Measurements from ENCODE around the gene SERPINA9.
"Not testable (repeated sequence)": the region's sequence is repeated elsewhere in the genome, so short reads cannot be mapped to it uniquely, and the experiment has no call there.

The SERPINA9 gene

DNA sequence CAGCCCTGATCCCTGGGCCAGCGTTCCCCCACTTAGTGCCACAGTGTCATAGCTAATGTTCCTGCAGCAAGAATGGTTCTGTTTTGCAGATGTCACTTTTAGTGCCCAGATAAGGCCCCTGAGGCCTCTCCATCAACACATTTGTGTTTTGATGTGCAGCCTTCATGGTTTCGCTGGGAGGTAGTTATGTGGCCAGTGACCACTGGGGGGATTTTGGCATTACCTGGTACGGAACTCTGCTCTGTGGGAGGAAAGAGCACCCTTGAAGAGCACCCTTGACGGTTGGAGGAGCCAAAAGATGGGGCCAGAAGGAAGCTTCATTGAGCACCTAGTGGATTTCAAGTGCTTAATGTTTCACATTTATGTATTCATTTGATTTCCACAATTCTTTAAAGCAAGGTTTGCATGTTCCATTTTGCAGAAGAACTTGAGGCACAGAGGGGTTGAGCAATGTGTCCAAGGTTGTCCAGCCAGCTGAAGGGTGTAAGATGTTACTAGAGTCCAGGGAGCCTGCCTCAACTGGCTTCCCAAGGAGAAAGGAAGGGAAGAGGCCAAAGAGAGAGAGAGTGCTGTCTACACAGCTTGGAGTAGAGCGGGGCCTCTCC lies 36.4 kb downstream of the SERPINA9 start:
- Histone ChIP-seq H3K27ac (ENCODE audit: low read depth, low read length) (no peak overlapping the region), H3K9me3 (ENCODE audit: control insufficient read depth in 5 of 5, low read length in 5 of 5) (no peaks in the 10 kb centered on the region), H3K4me1 (ENCODE audit: control insufficient read depth in 5 of 5, insufficient read depth in 5 of 5, low read length in 5 of 5) (no peaks in the 10 kb centered on the region), H3K4me3 (ENCODE audit: low read depth in 1 of 5, low read length in 5 of 5) (no peak overlapping the region), H3K27me3 (ENCODE audit: control insufficient read depth in 5 of 5, insufficient read depth in 4 of 5, low read length in 5 of 5) (peaks cover 2 to 10% (median 3%) of the 10 kb centered on the region in 5 donors), H3K36me3 (ENCODE audit: control insufficient read depth in 5 of 5, insufficient read depth in 5 of 5, low read length in 5 of 5) (no peaks in the 10 kb centered on the region), H3K9ac (ENCODE audit: low read length in 5 of 5) (no peak overlapping the region)

DNA sequence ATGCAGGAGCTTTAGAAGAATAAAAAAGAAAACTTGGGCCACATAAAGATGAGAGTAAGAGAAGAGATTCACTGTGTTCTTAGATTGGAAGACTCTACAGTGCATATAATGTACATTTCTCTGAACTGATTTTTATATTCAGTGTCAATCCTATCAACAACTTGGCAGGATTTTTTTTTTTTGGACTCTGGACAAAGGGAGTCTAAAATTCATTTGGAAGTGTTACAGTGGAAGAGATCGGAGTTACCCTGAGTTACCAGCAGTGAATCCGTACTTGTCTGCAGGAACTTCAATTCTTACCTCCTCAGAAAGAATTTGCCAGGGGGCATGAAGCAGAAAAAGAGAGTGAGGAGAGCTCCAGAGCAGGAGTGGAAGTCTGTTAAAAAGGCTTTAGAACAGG lies 47.4 kb downstream of the SERPINA9 start:
- no peak overlapping the region for H3K9ac ChIP-seq (ENCODE audit: low read length in 5 of 5)
- H3K27ac ChIP-seq (ENCODE audit: low read depth, low read length): no peak overlapping the region
- H3K4me1 ChIP-seq (ENCODE audit: control insufficient read depth in 5 of 5, insufficient read depth in 5 of 5, low read length in 5 of 5): no peaks in the 10 kb centered on the region
- H3K36me3 ChIP-seq (ENCODE audit: control insufficient read depth in 5 of 5, insufficient read depth in 5 of 5, low read length in 5 of 5): no peaks in the 10 kb centered on the region
- no peak overlapping the region for H3K4me3 ChIP-seq (ENCODE audit: low read depth in 1 of 5, low read length in 5 of 5)
- peaks cover 0 to 10% (median 0%) of the 10 kb centered on the region in 5 donors for H3K27me3 ChIP-seq (ENCODE audit: control insufficient read depth in 5 of 5, insufficient read depth in 4 of 5, low read length in 5 of 5)
- no peaks in the 10 kb centered on the region for H3K9me3 ChIP-seq (ENCODE audit: control insufficient read depth in 5 of 5, low read length in 5 of 5)

DNA sequence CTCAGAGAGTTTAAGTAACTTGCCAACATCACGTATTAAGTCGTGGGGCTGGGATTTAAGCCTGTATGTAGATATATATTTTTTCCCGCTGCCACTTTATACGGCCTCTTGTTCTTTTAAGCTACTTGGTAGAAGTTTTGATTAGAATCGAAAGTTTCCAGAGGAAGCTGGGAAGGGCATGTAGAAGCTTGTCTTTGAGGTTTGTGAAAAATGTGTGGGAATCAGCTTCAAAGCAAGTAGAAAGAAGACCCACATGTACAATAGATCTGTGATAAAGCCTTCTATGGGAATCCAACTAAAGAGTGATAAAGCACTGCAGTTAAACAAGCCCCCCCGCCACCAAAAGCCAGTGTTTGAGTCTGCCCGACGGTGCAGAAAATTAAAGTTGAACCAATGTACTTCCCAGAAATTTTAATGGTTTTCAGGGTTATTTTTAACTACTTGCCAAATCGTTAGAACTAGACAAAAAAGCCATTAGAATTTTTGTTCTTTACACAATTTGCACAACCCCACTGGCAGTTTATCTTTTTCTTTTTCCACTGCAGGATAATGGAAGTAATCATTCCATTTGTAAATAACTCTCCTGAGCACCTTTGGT lies 48.9 kb downstream of the SERPINA9 start:
- H3K9ac ChIP-seq (ENCODE audit: low read length in 5 of 5): no peak overlapping the region
- no peaks in the 10 kb centered on the region for H3K9me3 ChIP-seq (ENCODE audit: control insufficient read depth in 5 of 5, low read length in 5 of 5)
- H3K36me3 ChIP-seq (ENCODE audit: control insufficient read depth in 5 of 5, insufficient read depth in 5 of 5, low read length in 5 of 5): no peaks in the 10 kb centered on the region
- no peak overlapping the region for H3K27ac ChIP-seq (ENCODE audit: low read depth, low read length)
- H3K27me3 ChIP-seq (ENCODE audit: control insufficient read depth in 5 of 5, insufficient read depth in 4 of 5, low read length in 5 of 5): peaks cover 0 to 10% (median 0%) of the 10 kb centered on the region in 5 donors
- H3K4me3 ChIP-seq (ENCODE audit: low read depth in 1 of 5, low read length in 5 of 5): no peak overlapping the region
- H3K4me1 ChIP-seq (ENCODE audit: control insufficient read depth in 5 of 5, insufficient read depth in 5 of 5, low read length in 5 of 5): peaks cover 0 to 3% (median 0%) of the 10 kb centered on the region in 5 donors

DNA sequence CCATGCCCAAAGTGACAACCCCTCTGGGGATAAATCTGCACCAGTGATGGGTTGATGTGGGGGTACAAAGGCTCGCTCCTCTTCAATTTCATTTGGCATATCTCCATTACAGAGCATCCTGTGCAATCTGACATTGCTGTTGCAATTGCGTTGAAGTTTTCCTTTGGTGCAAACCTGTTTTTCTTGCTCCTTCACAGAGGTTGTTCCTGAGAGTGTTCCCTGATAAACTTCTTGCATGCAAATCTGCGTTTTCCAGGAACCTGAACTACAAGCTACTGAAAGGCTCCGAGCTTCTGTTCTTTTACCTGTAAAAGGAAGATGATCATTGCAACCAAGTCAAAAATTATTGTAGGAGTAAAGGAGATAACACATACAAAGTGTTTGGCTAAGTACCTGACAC lies 49.5 kb downstream of the SERPINA9 start:
- Histone ChIP-seq H3K27ac (ENCODE audit: low read depth, low read length) (no peak overlapping the region), H3K4me1 (ENCODE audit: control insufficient read depth in 5 of 5, insufficient read depth in 5 of 5, low read length in 5 of 5) (peaks cover 0 to 3% (median 0%) of the 10 kb centered on the region in 5 donors), H3K36me3 (ENCODE audit: control insufficient read depth in 5 of 5, insufficient read depth in 5 of 5, low read length in 5 of 5) (no peaks in the 10 kb centered on the region), H3K4me3 (ENCODE audit: low read depth in 1 of 5, low read length in 5 of 5) (no peak overlapping the region), H3K9ac (ENCODE audit: low read length in 5 of 5) (no peak overlapping the region), H3K9me3 (ENCODE audit: control insufficient read depth in 5 of 5, low read length in 5 of 5) (no peaks in the 10 kb centered on the region), H3K27me3 (ENCODE audit: control insufficient read depth in 5 of 5, insufficient read depth in 4 of 5, low read length in 5 of 5) (peaks cover 0 to 10% (median 0%) of the 10 kb centered on the region in 5 donors)

DNA sequence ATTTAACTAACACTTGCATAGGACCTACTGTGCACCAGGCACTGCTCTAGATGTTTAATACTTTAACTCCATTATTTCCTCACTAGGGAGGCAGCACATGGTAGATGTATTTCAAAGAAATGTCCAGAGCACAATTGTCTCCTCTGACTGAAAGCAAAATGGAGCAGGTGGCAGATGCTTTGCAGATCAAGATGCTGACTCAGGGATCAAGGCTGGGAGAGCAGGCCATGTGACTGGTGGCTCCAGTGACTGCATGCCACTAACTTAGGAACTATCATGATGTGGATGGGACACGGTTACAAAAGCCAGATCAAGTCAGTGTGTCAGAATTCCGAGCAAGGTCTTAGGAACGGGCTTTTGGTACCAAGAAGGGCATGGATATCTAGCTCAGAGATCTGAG lies 51.6 kb downstream of the SERPINA9 start:
- Histone ChIP-seq H3K27ac (ENCODE audit: low read depth, low read length) (no peak overlapping the region), H3K27me3 (ENCODE audit: control insufficient read depth in 5 of 5, insufficient read depth in 4 of 5, low read length in 5 of 5) (peaks cover 0 to 12% (median 0%) of the 10 kb centered on the region in 5 donors), H3K9ac (ENCODE audit: low read length in 5 of 5) (no peak overlapping the region)

DNA sequence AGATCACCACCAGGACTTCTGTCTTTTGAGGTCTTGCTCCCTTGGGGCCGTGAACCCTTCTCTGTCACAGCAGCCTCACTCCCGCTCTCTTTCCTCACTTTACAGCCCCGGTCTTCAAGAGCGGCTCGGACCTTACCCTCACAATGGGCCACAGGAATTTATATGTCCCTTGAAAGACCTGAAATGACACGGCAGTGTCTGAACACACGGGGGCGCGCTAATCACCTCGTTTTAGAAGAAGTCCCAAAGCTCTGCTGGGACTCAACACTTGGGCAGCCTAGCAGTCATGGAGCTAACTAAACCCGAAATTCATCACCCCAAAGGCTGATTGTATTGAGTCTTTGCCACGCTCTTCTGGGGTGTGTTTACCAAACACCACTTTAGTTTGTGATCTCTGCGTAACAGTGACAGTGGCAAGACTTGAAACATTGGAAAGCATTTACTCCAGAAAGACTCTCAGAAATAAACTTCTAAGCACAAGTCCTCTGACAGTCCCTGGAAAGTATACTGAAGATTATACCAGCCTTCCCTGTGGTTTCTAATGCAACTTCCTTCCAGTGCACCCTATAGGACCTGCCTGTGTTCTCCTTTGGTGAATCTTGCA lies 52.4 kb downstream of the SERPINA9 start:
- no peak overlapping the region for H3K4me3 ChIP-seq (ENCODE audit: low read depth in 1 of 5, low read length in 5 of 5)
- H3K27me3 ChIP-seq (ENCODE audit: control insufficient read depth in 5 of 5, insufficient read depth in 4 of 5, low read length in 5 of 5): peaks cover 0 to 8% (median 0%) of the 10 kb centered on the region in 5 donors
- H3K9me3 ChIP-seq (ENCODE audit: control insufficient read depth in 5 of 5, low read length in 5 of 5): no peaks in the 10 kb centered on the region
- no peak overlapping the region for H3K27ac ChIP-seq (ENCODE audit: low read depth, low read length)
- peaks cover 0 to 3% (median 0%) of the 10 kb centered on the region in 5 donors for H3K4me1 ChIP-seq (ENCODE audit: control insufficient read depth in 5 of 5, insufficient read depth in 5 of 5, low read length in 5 of 5)
- no peak overlapping the region for H3K9ac ChIP-seq (ENCODE audit: low read length in 5 of 5)
- H3K36me3 ChIP-seq (ENCODE audit: control insufficient read depth in 5 of 5, insufficient read depth in 5 of 5, low read length in 5 of 5): no peaks in the 10 kb centered on the region

More for the DNA sequence above, 51.6 kb downstream of the SERPINA9 start:
- H3K9me3 ChIP-seq (ENCODE audit: control insufficient read depth in 5 of 5, low read length in 5 of 5): no peaks in the 10 kb centered on the region
- no peak overlapping the region for H3K4me3 ChIP-seq (ENCODE audit: low read depth in 1 of 5, low read length in 5 of 5)
- H3K4me1 ChIP-seq (ENCODE audit: control insufficient read depth in 5 of 5, insufficient read depth in 5 of 5, low read length in 5 of 5): peaks cover 0 to 3% (median 0%) of the 10 kb centered on the region in 5 donors
- H3K36me3 ChIP-seq (ENCODE audit: control insufficient read depth in 5 of 5, insufficient read depth in 5 of 5, low read length in 5 of 5): no peaks in the 10 kb centered on the region

DNA sequence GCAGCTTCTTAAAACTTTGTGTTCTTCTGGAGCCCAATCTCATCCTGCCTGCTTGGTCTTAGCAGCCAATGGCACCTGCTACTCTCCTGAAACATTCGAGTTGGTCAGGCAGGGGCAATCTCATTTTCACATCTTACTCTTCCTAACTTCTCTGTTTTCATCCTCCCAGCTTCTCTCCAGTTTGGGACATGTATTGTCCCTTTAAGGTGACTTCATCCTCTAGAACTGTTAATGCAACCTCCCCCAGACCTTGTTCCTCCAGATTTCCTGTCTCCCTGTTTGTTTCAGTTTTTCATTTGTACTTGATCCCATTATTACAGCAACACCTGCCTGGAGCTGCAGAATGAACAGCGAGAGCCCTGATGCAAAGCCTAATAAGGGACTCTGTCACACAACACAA lies 54.7 kb downstream of the SERPINA9 start:
- Histone ChIP-seq H3K4me3 (ENCODE audit: low read depth in 1 of 5, low read length in 5 of 5) (no peak overlapping the region), H3K27ac (ENCODE audit: low read depth, low read length) (no peak overlapping the region), H3K9ac (ENCODE audit: low read length in 5 of 5) (no peak overlapping the region), H3K4me1 (ENCODE audit: control insufficient read depth in 5 of 5, insufficient read depth in 5 of 5, low read length in 5 of 5) (peaks cover 0 to 3% (median 0%) of the 10 kb centered on the region in 5 donors), H3K9me3 (ENCODE audit: control insufficient read depth in 5 of 5, low read length in 5 of 5) (no peaks in the 10 kb centered on the region), H3K36me3 (ENCODE audit: control insufficient read depth in 5 of 5, insufficient read depth in 5 of 5, low read length in 5 of 5) (no peaks in the 10 kb centered on the region), H3K27me3 (ENCODE audit: control insufficient read depth in 5 of 5, insufficient read depth in 4 of 5, low read length in 5 of 5) (peaks cover 0 to 8% (median 3%) of the 10 kb centered on the region in 5 donors)

DNA sequence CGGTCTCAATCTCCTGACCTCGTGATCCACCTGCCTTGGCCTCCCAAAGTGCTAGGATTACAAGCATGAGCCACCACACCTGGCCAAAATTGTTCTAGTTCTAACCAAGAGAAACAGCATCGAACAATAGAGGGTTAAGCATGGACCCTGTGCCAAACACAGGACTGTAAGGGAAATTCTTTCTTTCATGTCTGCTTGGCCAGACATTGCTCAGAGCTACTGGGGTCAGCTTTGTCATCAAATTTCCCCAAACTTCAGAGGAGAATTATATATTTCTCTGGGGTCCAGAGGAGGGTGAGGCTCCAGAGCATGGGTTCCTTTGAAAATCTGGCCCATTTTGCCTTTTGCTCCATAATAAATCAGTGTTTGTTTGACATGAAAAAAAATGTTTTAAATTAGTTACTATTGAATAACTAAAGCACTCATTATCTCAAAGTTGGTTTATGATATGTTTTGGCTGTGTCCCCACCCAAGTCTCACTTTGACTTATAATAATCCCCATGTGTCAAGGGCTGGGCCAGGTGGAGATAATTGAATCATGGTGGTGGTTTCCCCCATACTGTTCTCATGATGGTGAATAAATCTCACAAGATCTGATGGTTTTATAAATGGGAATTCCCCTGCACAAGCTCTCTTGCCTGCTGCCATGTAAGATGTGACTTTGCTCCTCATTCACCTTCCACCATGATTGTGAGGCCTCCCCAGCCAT lies 58.3 kb downstream of the SERPINA9 start:
- not testable (repeated sequence) for H3K9ac ChIP-seq (ENCODE audit: low read length in 5 of 5); H3K9me3 ChIP-seq (ENCODE audit: control insufficient read depth in 5 of 5, low read length in 5 of 5); H3K27me3 ChIP-seq (ENCODE audit: control insufficient read depth in 5 of 5, insufficient read depth in 4 of 5, low read length in 5 of 5); H3K36me3 ChIP-seq (ENCODE audit: control insufficient read depth in 5 of 5, insufficient read depth in 5 of 5, low read length in 5 of 5); H3K4me3 ChIP-seq (ENCODE audit: low read depth in 1 of 5, low read length in 5 of 5); H3K4me1 ChIP-seq (ENCODE audit: control insufficient read depth in 5 of 5, insufficient read depth in 5 of 5, low read length in 5 of 5); H3K27ac ChIP-seq (ENCODE audit: low read depth, low read length)
